WI38 (cell line): ENCODE results near the gene MYLK.
A peak's percentile ranks its signal among the peaks of the same experiment; 100 is the strongest.

Experiments used
- H3K4me3 ChIP-seq: 2 replicates; pipeline ENCODE4 v1.5.1; 2011; ENCODE audit warnings: low read depth, mild to moderate bottlenecking, control low read depth, low read length
- CTCF ChIP-seq: IDR thresholded peaks from 2 replicates; pipeline ENCODE4 v1.5.1; 2012; ENCODE audit warnings: low read depth, mild to moderate bottlenecking, control low read depth, low read length

The MYLK gene

GRCh38 chr3:123584988-123585937, 298.9 kb downstream of the MYLK start, which contains the start of gene HACD2:
HACD2 (minus strand) TSS chr3:123585053; CDS start chr3:123585027, 26 bp downstream.
- no peak for TF ChIP-seq CTCF
- H3K4me3 ChIP-seq = peak within 1 kb of the TSS; percentile 75

GRCh38 chr3:123584284-123584987, 299.7 kb downstream of the MYLK start:
- no peak for TF ChIP-seq CTCF
- H3K4me3 ChIP-seq = peak overlapping the region; percentile 75

GRCh38 chr3:123583561-123583960, 300.6 kb downstream of the MYLK start:
- peak overlapping the region; percentile 75 for H3K4me3 ChIP-seq
- no peak for TF ChIP-seq CTCF

GRCh38 chr3:123582315-123582714, 301.8 kb downstream of the MYLK start:
- TF ChIP-seq CTCF = no peak
- H3K4me3 ChIP-seq = no peak overlapping the region

- no peak overlapping the region for H3K4me3 ChIP-seq
- no peak for TF ChIP-seq CTCF
Measured at GRCh38 chr3:123576122-123576521, 308.0 kb downstream of the MYLK start.

- H3K4me3 ChIP-seq = no peak overlapping the region
- TF ChIP-seq CTCF = no peak
Measured at GRCh38 chr3:123571973-123572365, 312.2 kb downstream of the MYLK start.
